Measurements from ENCODE around the gene ARAP2.

The ARAP2 gene

GRCh38 chr4:36020351-36020750, 224.0 kb downstream of the ARAP2 start:
- H3K9me3 ChIP-seq (ENCODE audit: insufficient read depth, low read length): no peaks in the 10 kb centered on the region
- no peak overlapping the region for H3K4me3 ChIP-seq (ENCODE audit: low read length)
- no peaks in the 10 kb centered on the region for H3K27me3 ChIP-seq (ENCODE audit: low read depth, low read length)
- TF ChIP-seq CTCF (IDR thresholded peaks at IDR 0.05; ENCODE audit: low read depth, low read length) (no peak), EZH2phosphoT487 (IDR thresholded peaks at IDR 0.05; ENCODE audit: low read depth) (no peak)
- H3K36me3 ChIP-seq (replicated peaks; ENCODE audit: low read depth, low read length): no peaks in the 10 kb centered on the region
- H3K27ac ChIP-seq (ENCODE audit: low read length): no peak overlapping the region
- no peaks in the 10 kb centered on the region for H4K20me1 ChIP-seq (ENCODE audit: insufficient read depth, low read length)
- no peak overlapping the region for H3K4me2 ChIP-seq (ENCODE audit: low read length)
- peaks cover 6% of the 10 kb centered on the region for H3K4me1 ChIP-seq (ENCODE audit: low read length)
- no peak overlapping the region for H2AFZ ChIP-seq (ENCODE audit: low read depth, low read length)
- H3K79me2 ChIP-seq (ENCODE audit: low read length): no peaks in the 10 kb centered on the region
- H3K9ac ChIP-seq (ENCODE audit: low read length): no peak overlapping the region
